Measurements from ENCODE around the gene SIGLEC15.

The SIGLEC15 gene

GRCh38 chr18:45780568-45780967, 44.9 kb upstream of the SIGLEC15 start:
- Histone ChIP-seq H3K4me3 (ENCODE audit: low read depth in 1 of 2, low read length in 2 of 2) (no peak overlapping the region), H3K4me1 (ENCODE audit: insufficient read depth, low read length) (no peaks in the 10 kb centered on the region), H3K9me3 (ENCODE audit: insufficient read depth, low read length, severe bottlenecking) (no peaks in the 10 kb centered on the region), H3K4me2 (ENCODE audit: insufficient read depth, low read length) (no peak overlapping the region), H3K79me2 (ENCODE audit: insufficient read depth, low read length) (no peaks in the 10 kb centered on the region), H3K27me3 (ENCODE audit: insufficient read depth, low read length, poor library complexity) (no peaks in the 10 kb centered on the region), H2AFZ (ENCODE audit: low read depth, low read length) (no peak overlapping the region), H3K27ac (ENCODE audit: low read length) (no peak overlapping the region), H4K20me1 (ENCODE audit: insufficient read depth, low read length) (no peaks in the 10 kb centered on the region), H3K36me3 (ENCODE audit: insufficient read depth, low read length) (no peaks in the 10 kb centered on the region), H3K9ac (ENCODE audit: low read depth, low read length) (no peak overlapping the region)
- no peak for ATAC-seq (ENCODE audit: insufficient read depth, low read depth)
- no peak for TF ChIP-seq EZH2 (IDR thresholded peaks at IDR 0.05; ENCODE audit: borderline replicate concordance, low read depth, low read length, severe bottlenecking)
- TF ChIP-seq, protein P1, sequence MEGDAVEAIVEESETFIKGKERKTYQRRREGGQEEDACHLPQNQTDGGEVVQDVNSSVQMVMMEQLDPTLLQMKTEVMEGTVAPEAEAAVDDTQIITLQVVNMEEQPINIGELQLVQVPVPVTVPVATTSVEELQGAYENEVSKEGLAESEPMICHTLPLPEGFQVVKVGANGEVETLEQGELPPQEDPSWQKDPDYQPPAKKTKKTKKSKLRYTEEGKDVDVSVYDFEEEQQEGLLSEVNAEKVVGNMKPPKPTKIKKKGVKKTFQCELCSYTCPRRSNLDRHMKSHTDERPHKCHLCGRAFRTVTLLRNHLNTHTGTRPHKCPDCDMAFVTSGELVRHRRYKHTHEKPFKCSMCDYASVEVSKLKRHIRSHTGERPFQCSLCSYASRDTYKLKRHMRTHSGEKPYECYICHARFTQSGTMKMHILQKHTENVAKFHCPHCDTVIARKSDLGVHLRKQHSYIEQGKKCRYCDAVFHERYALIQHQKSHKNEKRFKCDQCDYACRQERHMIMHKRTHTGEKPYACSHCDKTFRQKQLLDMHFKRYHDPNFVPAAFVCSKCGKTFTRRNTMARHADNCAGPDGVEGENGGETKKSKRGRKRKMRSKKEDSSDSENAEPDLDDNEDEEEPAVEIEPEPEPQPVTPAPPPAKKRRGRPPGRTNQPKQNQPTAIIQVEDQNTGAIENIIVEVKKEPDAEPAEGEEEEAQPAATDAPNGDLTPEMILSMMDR (IDR thresholded peaks at IDR 0.05; ENCODE audit: borderline replicate concordance, extremely low read depth, low read length, poor library complexity, severe bottlenecking): no peak
- DNase-seq: no peak

DNA sequence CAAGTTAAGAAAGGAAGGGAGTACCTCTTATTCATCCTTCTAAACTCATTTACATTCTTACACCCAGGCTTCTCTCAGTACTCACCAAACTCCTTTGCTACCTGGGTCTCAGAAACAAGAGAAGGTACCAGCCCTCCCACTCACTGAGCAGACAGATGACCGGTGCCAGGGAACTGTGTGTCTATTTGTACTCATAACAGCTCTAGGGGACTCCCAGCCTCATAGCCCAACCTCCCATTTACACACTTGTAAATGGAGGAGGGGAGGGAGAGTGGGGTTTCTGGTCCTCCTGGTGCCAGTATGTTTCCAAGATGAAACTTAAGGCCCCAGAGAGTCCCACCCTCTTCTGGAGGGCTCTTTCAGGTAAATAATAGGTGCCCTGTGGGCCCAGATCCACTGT, 42.8 kb upstream of the SIGLEC15 start:
- H3K79me2 ChIP-seq (ENCODE audit: insufficient read depth, low read length): no peaks in the 10 kb centered on the region
- no peak for TF ChIP-seq EZH2 (IDR thresholded peaks at IDR 0.05; ENCODE audit: borderline replicate concordance, low read depth, low read length, severe bottlenecking)
- TF ChIP-seq, protein P1 (IDR thresholded peaks at IDR 0.05; ENCODE audit: borderline replicate concordance, extremely low read depth, low read length, poor library complexity, severe bottlenecking): no peak
- H4K20me1 ChIP-seq (ENCODE audit: insufficient read depth, low read length): no peaks in the 10 kb centered on the region
- H2AFZ ChIP-seq (ENCODE audit: low read depth, low read length): no peak overlapping the region
- no peak overlapping the region for H3K4me2 ChIP-seq (ENCODE audit: insufficient read depth, low read length)
- ATAC-seq (ENCODE audit: insufficient read depth, low read depth) (no peak), DNase-seq (no peak)
- no peaks in the 10 kb centered on the region for H3K27me3 ChIP-seq (ENCODE audit: insufficient read depth, low read length, poor library complexity)
- H3K9me3 ChIP-seq (ENCODE audit: insufficient read depth, low read length, severe bottlenecking): no peaks in the 10 kb centered on the region
- H3K4me3 ChIP-seq (ENCODE audit: low read depth in 1 of 2, low read length in 2 of 2): no peak overlapping the region
- no peaks in the 10 kb centered on the region for H3K4me1 ChIP-seq (ENCODE audit: insufficient read depth, low read length)
- H3K27ac ChIP-seq (ENCODE audit: low read length): no peak overlapping the region
- no peaks in the 10 kb centered on the region for H3K36me3 ChIP-seq (ENCODE audit: insufficient read depth, low read length)
- H3K9ac ChIP-seq (ENCODE audit: low read depth, low read length): no peak overlapping the region

- Histone ChIP-seq H3K36me3 (ENCODE audit: insufficient read depth, low read length) (no peaks in the 10 kb centered on the region), H3K27me3 (ENCODE audit: insufficient read depth, low read length, poor library complexity) (no peaks in the 10 kb centered on the region), H3K79me2 (ENCODE audit: insufficient read depth, low read length) (no peaks in the 10 kb centered on the region), H3K9ac (ENCODE audit: low read depth, low read length) (no peak overlapping the region), H3K4me3 (ENCODE audit: low read depth in 1 of 2, low read length in 2 of 2) (no peak overlapping the region), H3K4me2 (ENCODE audit: insufficient read depth, low read length) (no peak overlapping the region), H4K20me1 (ENCODE audit: insufficient read depth, low read length) (no peaks in the 10 kb centered on the region), H3K4me1 (ENCODE audit: insufficient read depth, low read length) (no peaks in the 10 kb centered on the region), H3K27ac (ENCODE audit: low read length) (no peak overlapping the region), H3K9me3 (ENCODE audit: insufficient read depth, low read length, severe bottlenecking) (no peaks in the 10 kb centered on the region), H2AFZ (ENCODE audit: low read depth, low read length) (no peak overlapping the region)
- ATAC-seq (ENCODE audit: insufficient read depth, low read depth) (no peak), DNase-seq (no peak)
- no peak for TF ChIP-seq EZH2 (IDR thresholded peaks at IDR 0.05; ENCODE audit: borderline replicate concordance, low read depth, low read length, severe bottlenecking)
- TF ChIP-seq, protein P1 (IDR thresholded peaks at IDR 0.05; ENCODE audit: borderline replicate concordance, extremely low read depth, low read length, poor library complexity, severe bottlenecking): no peak
These were observed 42.1 kb upstream of the SIGLEC15 start for GRCh38 chr18:45783097-45784075.
